RWPE2 (cell line): ENCODE results near the gene RAE1.

Source experiments
- ATAC-seq: fragments of 200-7000 bp; cut with Tn5 transposase; 3 replicates; pipeline ENCODE4 v1.9.1; 2021; ENCODE audit warnings: low read depth
- DNase-seq: peaks from one replicate; pipeline ENCODE4 v3.0.0-alpha.2; 2020; ENCODE audit warnings: low spot score
- H3K27ac ChIP-seq: fragments of 450-650 bp; 2 replicates; pipeline ENCODE4 v1.5.1; 2017; ENCODE audit warnings: mild to moderate bottlenecking; ENCODE audit not compliant: poor library complexity, severe bottlenecking
- H3K27me3 ChIP-seq: fragments of 250-450 bp; sonication (Bioruptor Pico); 2 replicates; pipeline ENCODE4 v1.5.1; 2021; ENCODE audit warnings: mild to moderate bottlenecking, moderate library complexity; ENCODE audit not compliant: insufficient read depth, poor library complexity, severe bottlenecking
- H3K36me3 ChIP-seq: fragments of 250-450 bp; sonication (Bioruptor Pico); 2 replicates; pipeline ENCODE4 v1.5.1; 2020; ENCODE audit warnings: low read depth, mild to moderate bottlenecking, moderate library complexity
- H3K4me1 ChIP-seq: fragments of 250-450 bp; sonication (Bioruptor Pico); 2 replicates; pipeline ENCODE4 v1.5.1; 2021; ENCODE audit warnings: mild to moderate bottlenecking, moderate library complexity; ENCODE audit not compliant: insufficient read depth, poor library complexity, severe bottlenecking
- H3K4me3 ChIP-seq: fragments of 250-450 bp; sonication (Bioruptor Pico); 2 replicates; pipeline ENCODE4 v1.5.1; 2021; ENCODE audit warnings: mild to moderate bottlenecking, moderate library complexity; ENCODE audit not compliant: severe bottlenecking
- H3K9me3 ChIP-seq: fragments of 250-450 bp; sonication (Bioruptor Pico); 2 replicates; pipeline ENCODE4 v1.5.1; 2021; ENCODE audit warnings: mild to moderate bottlenecking, moderate library complexity; ENCODE audit not compliant: severe bottlenecking
- CTCF ChIP-seq: fragments of 450-650 bp; IDR thresholded peaks from one replicate; pipeline ENCODE4 v1.5.1; 2017; ENCODE audit warnings: mild to moderate bottlenecking, moderate library complexity; ENCODE audit not compliant: poor library complexity, severe bottlenecking

The RAE1 gene

GRCh38 chr20:57351042-57351783 lies at the start of gene RAE1:
RAE1 (plus strand) TSS chr20:57351255; CDS start chr20:57354039, 2,784 bp downstream.
- Histone ChIP-seq H3K4me3 (peak within 1 kb of the TSS; percentile 79), H3K9me3 (no peaks in the 10 kb centered on the region), H3K27ac (peak within 1 kb of the TSS; percentile 50), H3K4me1 (peaks cover 8% of the 10 kb centered on the region), H3K36me3 (no peaks in the 10 kb centered on the region), H3K27me3 (no peaks in the 10 kb centered on the region)
- TF ChIP-seq CTCF: no peak
- ATAC-seq (peak; percentile 80), DNase-seq (peak; percentile 98)

- peak; percentile 41 for DNase-seq
- peaks cover 65% of the 10 kb centered on the region for H3K27me3 ChIP-seq
- no peaks in the 10 kb centered on the region for H3K36me3 ChIP-seq
- no peak overlapping the region for H3K4me3 ChIP-seq
- no peak for TF ChIP-seq CTCF
- no peaks in the 10 kb centered on the region for H3K9me3 ChIP-seq
- no peak overlapping the region for H3K27ac ChIP-seq
- no peaks in the 10 kb centered on the region for H3K4me1 ChIP-seq
- ATAC-seq: no peak; the same call in 2 of the 3 replicates
These were observed 44.3 kb upstream of the RAE1 start for GRCh38 chr20:57306747-57307146.

- H3K27me3 ChIP-seq: peaks cover 81% of the 10 kb centered on the region
- no peak for TF ChIP-seq CTCF
- no peaks in the 10 kb centered on the region for H3K4me1 ChIP-seq
- no peaks in the 10 kb centered on the region for H3K9me3 ChIP-seq
- no peaks in the 10 kb centered on the region for H3K36me3 ChIP-seq
- ATAC-seq (no peak), DNase-seq (peak; percentile 57)
- H3K27ac ChIP-seq: no peak overlapping the region
- no peak overlapping the region for H3K4me3 ChIP-seq
These were observed 42.4 kb upstream of the RAE1 start for GRCh38 chr20:57308451-57309271.

GRCh38 chr20:57309544-57310115 lies 41.4 kb upstream of the RAE1 start:
- Histone ChIP-seq H3K27me3 (peaks cover 88% of the 10 kb centered on the region), H3K4me1 (no peaks in the 10 kb centered on the region), H3K4me3 (no peak overlapping the region), H3K9me3 (no peaks in the 10 kb centered on the region), H3K36me3 (no peaks in the 10 kb centered on the region), H3K27ac (no peak overlapping the region)
- ATAC-seq (no peak), DNase-seq (peak; percentile 68)
- TF ChIP-seq CTCF: no peak
